Transverse colon (tissue), 4 donors: ENCODE data around the gene SLC10A4. TPM values are rescaled to one million over a fixed set of nuclear protein-coding genes. Genes with fewer than 3 reads are reported as not detected.

Source experiments
- DNase-seq: peaks from one replicate; pipeline ENCODE4 v3.0.0-alpha.2; 2019
- H3K27ac ChIP-seq, 4 donors: fragments of 200-600 bp; sonication (generic); 2 replicates each; pipeline ENCODE4 v1.5.1; 2016 to 2018; ENCODE audit warnings: inconsistent platforms in 4 of 4
- H3K27me3 ChIP-seq: fragments of 200-600 bp; sonication (generic); 2 replicates; pipeline ENCODE4 v1.5.1; 2017; ENCODE audit warnings: inconsistent platforms
- H3K36me3 ChIP-seq, 4 donors: fragments of 200-600 bp; sonication (generic); 2 replicates each; pipeline ENCODE4 v1.5.1; 2017 to 2019; ENCODE audit warnings: inconsistent platforms in 4 of 4
- H3K4me1 ChIP-seq, 4 donors: fragments of 200-600 bp; sonication (generic); 2 replicates each; pipeline ENCODE4 v1.5.1; 2017 to 2020; ENCODE audit warnings: inconsistent platforms in 4 of 4
- H3K4me3 ChIP-seq, 4 donors: fragments of 200-600 bp; sonication (generic); 1 replicate in 1 of 4; 2 replicates in 3 of 4; pipeline versions ENCODE4 v1.5.1 to v1.6.1; 2017 to 2019; ENCODE audit warnings: inconsistent platforms in 4 of 4
- H3K9me3 ChIP-seq, 2 donors: fragments of 200-600 bp; sonication (generic); 2 replicates each; pipeline ENCODE4 v1.5.1; 2017 to 2019; ENCODE audit warnings: inconsistent platforms in 2 of 2
- CTCF ChIP-seq, 5 experiments: fragments of 200-600 bp in 3 of 5; fragments of 450-650 bp in 2 of 5; sonication (generic) in 3 of 5; IDR thresholded peaks; 1 replicate in 2 of 5; 2 replicates in 3 of 5; pipeline ENCODE4 v1.5.1; 2016 to 2017; ENCODE audit warnings: antibody characterized with exemption in 5 of 5, inconsistent platforms in 3 of 5, mild to moderate bottlenecking in 2 of 5, moderate library complexity in 1 of 5
- EP300 ChIP-seq: sonication (generic); formaldehyde crosslinking; IDR thresholded peaks from one replicate; pipeline ENCODE4 v1.6.1; 2017; ENCODE audit warnings: antibody characterized with exemption, low read depth
- POLR2A ChIP-seq: fragments of 450-650 bp; IDR thresholded peaks from one replicate; pipeline ENCODE4 v1.6.1; 2016; ENCODE audit warnings: antibody characterized with exemption, mild to moderate bottlenecking, moderate library complexity
- POLR2AphosphoS5 ChIP-seq, 3 donors: sonication (generic); formaldehyde crosslinking; IDR thresholded peaks; one replicate each; pipeline ENCODE4 v1.6.1; 2016; ENCODE audit warnings: antibody characterized with exemption in 3 of 3
- WGBS, 2 donors: methylation state at CpG; one replicate each; pipeline ENCODE4 v1.1.5; 2018; ENCODE audit warnings: low coverage in 1 of 2; 5-methylcytosine and 5-hydroxymethylcytosine counted together
- in situ Hi-C, 4 donors: fragments of 200-750 bp; cut with MboI; loops; one replicate each; pipeline versions ENCODE4 v1.15.0 to v1.15.1; 2017; ENCODE audit warnings: low sequenced_read_pairs in 3 of 4, low pct_ligation_motif_present in 1 of 4, low pct_unique_long_range_greater_than_20kb in 1 of 4
- intact Hi-C: fragments of 100-400 bp; cut with DNase I; formaldehyde crosslinking; loops from one replicate; pipeline ENCODE4 v1.15.1; 2023; ENCODE audit warnings: low total_unique reads
- total RNA-seq, 4 donors: library from RNA; depleted of rRNA; stranded (reverse); fragments of >200 nt; gene quantifications; one replicate each; pipeline ENCODE4 v1.1.0, GENCODE V29; 2016

The SLC10A4 gene
- total RNA-seq, 4 donors from 2014 or later: 1.2 to 6.0 TPM; not detected in 2

GRCh38 chr4:48467891-48468290 is 15.3 kb upstream of the SLC10A4 start:
- Histone ChIP-seq H3K36me3 (no peaks in the 10 kb centered on the region), H3K9me3 (no peaks in the 10 kb centered on the region), H3K27ac (no peak overlapping the region), H3K4me1 (no peaks in the 10 kb centered on the region), H3K4me3 (no peak overlapping the region), H3K27me3 (no peaks in the 10 kb centered on the region)
- WGBS, 2 donors: 71 to 79% methylated on average over 4 to 5 of the region's 5 CpGs
- TF ChIP-seq EP300: no peak
- TF ChIP-seq POLR2AphosphoS5 (IDR thresholded peaks at IDR 0.05): no peak
- TF ChIP-seq POLR2A: no peak
- no peak for TF ChIP-seq CTCF (IDR thresholded peaks at IDR 0.05)
- no peak for DNase-seq
- intact Hi-C loops: no loop called here
- in situ Hi-C loops: no loop called here

GRCh38 chr4:48470137-48470536 is 13.0 kb upstream of the SLC10A4 start:
- in situ Hi-C loops: no loop called here
- Histone ChIP-seq H3K4me3 (no peak overlapping the region), H3K36me3 (no peaks in the 10 kb centered on the region), H3K27ac (no peak overlapping the region), H3K9me3 (no peaks in the 10 kb centered on the region), H3K4me1 (no peaks in the 10 kb centered on the region), H3K27me3 (no peaks in the 10 kb centered on the region)
- intact Hi-C loops: no loop called here
- 79 to 84% methylated on average over 1 of the region's 1 CpG for WGBS, 2 donors
- TF ChIP-seq CTCF (IDR thresholded peaks at IDR 0.05): no peak
- no peak for DNase-seq

DNA sequence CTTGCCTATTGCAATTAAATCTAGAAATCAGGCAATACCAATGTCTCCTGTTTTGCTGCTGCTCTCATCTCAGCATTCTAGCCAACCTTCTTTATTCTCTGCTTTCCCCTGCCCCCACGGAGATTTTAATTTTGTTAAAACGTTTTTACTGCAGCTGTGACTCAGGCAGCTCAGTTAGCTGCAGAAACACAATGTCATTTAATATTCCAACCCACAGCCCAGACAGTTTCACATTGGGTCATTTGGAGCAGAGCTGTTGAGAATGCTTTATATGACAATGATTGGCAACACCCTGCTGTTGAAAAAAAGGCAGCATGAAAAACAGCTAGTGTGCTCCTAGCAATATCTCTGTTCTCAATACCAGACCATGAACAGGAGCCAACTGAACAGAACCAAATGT is 12.6 kb upstream of the SLC10A4 start:
- WGBS, 2 donors: 24 to 25% methylated on average over 2 of the region's 2 CpGs

DNA sequence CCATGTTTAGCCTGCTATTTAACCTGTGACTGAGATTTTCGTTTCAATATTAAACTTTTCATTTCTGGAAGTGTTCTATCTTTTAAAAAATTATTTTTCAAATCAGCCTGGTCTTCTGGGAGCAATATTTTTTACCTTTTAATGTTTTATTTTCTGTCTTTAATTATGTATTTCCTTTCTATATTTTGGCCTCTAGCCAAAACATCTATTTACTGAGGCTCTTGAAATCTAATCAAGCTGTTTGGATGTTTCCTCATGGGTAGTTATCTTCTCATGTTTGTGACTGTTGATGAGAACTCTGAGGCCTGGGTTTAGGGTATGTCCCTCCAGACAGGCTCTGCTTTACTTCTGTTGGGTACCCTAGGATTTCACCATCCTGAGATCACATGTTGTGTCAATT is 10.3 kb upstream of the SLC10A4 start:
- DNase-seq: no peak
- intact Hi-C loops (no loop called here), in situ Hi-C loops (no loop called here)
- Histone ChIP-seq H3K27ac (no peak overlapping the region), H3K9me3 (no peaks in the 10 kb centered on the region), H3K27me3 (no peaks in the 10 kb centered on the region), H3K4me1 (no peaks in the 10 kb centered on the region), H3K4me3 (no peak overlapping the region), H3K36me3 (no peaks in the 10 kb centered on the region)
- TF ChIP-seq POLR2A (no peak), CTCF (IDR thresholded peaks at IDR 0.05) (no peak)
- 69 to 70% methylated on average over 1 of the region's 1 CpG for WGBS, 2 donors

More for the DNA sequence above, 12.6 kb upstream of the SLC10A4 start:
- Histone ChIP-seq H3K4me3 (no peak overlapping the region), H3K36me3 (no peaks in the 10 kb centered on the region), H3K9me3 (no peaks in the 10 kb centered on the region), H3K27me3 (no peaks in the 10 kb centered on the region), H3K4me1 (no peaks in the 10 kb centered on the region), H3K27ac (no peak overlapping the region)
- intact Hi-C loops (no loop called here), in situ Hi-C loops (no loop called here)
- TF ChIP-seq CTCF (IDR thresholded peaks at IDR 0.05) (no peak), POLR2AphosphoS5 (IDR thresholded peaks at IDR 0.05) (no peak), EP300 (no peak), POLR2A (no peak)
- no peak for DNase-seq
